ENCODE data around the gene SLC25A3. TPM values are rescaled to one million over a fixed set of nuclear protein-coding genes. Genes with fewer than 3 reads are reported as not detected.
A peak's percentile ranks its signal among the peaks of the same experiment; 100 is the strongest.

The SLC25A3 gene
- total and polyA plus RNA-seq, 2 of the 13 experiments (the other 11 are each of a cell fraction or from before 2014, with no cell fraction given), result 292 to 829 TPM

- in situ Hi-C loops (cut with HindIII; ENCODE audit: extremely low pct_ligation_motif_present, low pct_unique_long_range_greater_than_20kb) (no loop called here), intact Hi-C loops (cut with micrococcal nuclease; ENCODE audit: unreplicated experiment) (no loop called here)
- Histone ChIP-seq H3K4me2 (ENCODE audit: low read depth, low read length) (no peak overlapping the region), H3K27me3 (ENCODE audit: control insufficient read depth in 1 of 2, insufficient read depth in 2 of 2, low read length in 2 of 2) (no peaks in the 10 kb centered on the region), H3K4me3 (replicated peaks in 1 of 3; ENCODE audit: insufficient read depth in 1 of 3, low read depth in 2 of 3, low read length in 3 of 3) (no peak overlapping the region), H3K9ac (ENCODE audit: insufficient read depth, low read depth, low read length) (no peak overlapping the region), H3K36me3 (replicated peaks in 1 of 2; ENCODE audit: control insufficient read depth in 1 of 2, insufficient read depth in 2 of 2, low read length in 2 of 2) (no peaks in the 10 kb centered on the region), H3K27ac (ENCODE audit: extremely low read length, insufficient read depth, low read length) (no peak overlapping the region), H3K79me2 (ENCODE audit: insufficient read depth, low read length) (no peaks in the 10 kb centered on the region), H4K20me1 (ENCODE audit: insufficient read depth, low read length) (no peaks in the 10 kb centered on the region), H3K9me3 (ENCODE audit: low read length) (no peaks in the 10 kb centered on the region), H2AFZ (ENCODE audit: low read length) (no peak overlapping the region), H3K4me1 (ENCODE audit: insufficient read depth, low read length) (peaks cover 25% of the 10 kb centered on the region)
- ATAC-seq (peak; percentile 81), FAIRE-seq (no peak), DNase-seq (ENCODE audit: low spot score) (peak; percentile 35)
- POLR2A ChIA-PET, result interaction anchor here (2.1 kb wide), 1 partner anchor 21 kb away, joined by 6 read pairs; the partner anchor contains the start of gene SLC25A3
- no TSS peak for BruUV-seq (replicated peaks)
- 17% methylated on average over 2 of the region's 2 CpGs for WGBS (ENCODE audit: low lambda C conversion rate)
- CTCF ChIA-PET (ENCODE audit: low intra/inter-chr PET ratio, low total read pairs), result interaction anchor here (1.8 kb wide), 1 partner anchor 82 kb away, joined by 5 read pairs; no protein-coding TSS in a partner anchor
- TF ChIP-seq XRCC5 (optimal IDR thresholded peaks at IDR 0.05; ENCODE audit: low read length) (no peak), ZNF546 (CRISPR knock-in tag; conservative IDR thresholded peaks at IDR 0.05) (no peak), ZNF142 (CRISPR knock-in tag; IDR thresholded peaks at IDR 0.05) (no peak), THAP11 (CRISPR knock-in tag; IDR thresholded peaks at IDR 0.05) (no peak), ZFP41 (CRISPR knock-in tag; IDR thresholded peaks at IDR 0.05; ENCODE audit: borderline replicate concordance) (no peak), ZNF326 (CRISPR knock-in tag; IDR thresholded peaks at IDR 0.05; ENCODE audit: borderline replicate concordance) (no peak), ZNF343 (CRISPR knock-in tag; IDR thresholded peaks at IDR 0.05) (no peak), STAG1 (CRISPR knock-in tag; IDR thresholded peaks at IDR 0.05) (peak; percentile 15; the same call in 1 of the 2 replicates), TGIF2 (CRISPR knock-in tag; IDR thresholded peaks at IDR 0.05) (no peak), CBX5 (CRISPR knock-in tag; IDR thresholded peaks at IDR 0.05; ENCODE audit: borderline replicate concordance) (no peak), PREB (CRISPR knock-in tag; IDR thresholded peaks at IDR 0.05) (no peak), ZNF614 (CRISPR knock-in tag; IDR thresholded peaks at IDR 0.05; ENCODE audit: borderline replicate concordance) (no peak), MBD4 (IDR thresholded peaks at IDR 0.05; ENCODE audit: borderline replicate concordance, low read length) (no peak), BRCA1 (CRISPR knock-in tag; IDR thresholded peaks at IDR 0.05) (no peak), MAZ (IDR thresholded peaks at IDR 0.05; ENCODE audit: borderline replicate concordance, low read depth, low read length) (no peak), MAZ (CRISPR knock-in tag; IDR thresholded peaks at IDR 0.05; ENCODE audit: low read depth) (no peak)
- TF ChIP-seq, protein P1, sequence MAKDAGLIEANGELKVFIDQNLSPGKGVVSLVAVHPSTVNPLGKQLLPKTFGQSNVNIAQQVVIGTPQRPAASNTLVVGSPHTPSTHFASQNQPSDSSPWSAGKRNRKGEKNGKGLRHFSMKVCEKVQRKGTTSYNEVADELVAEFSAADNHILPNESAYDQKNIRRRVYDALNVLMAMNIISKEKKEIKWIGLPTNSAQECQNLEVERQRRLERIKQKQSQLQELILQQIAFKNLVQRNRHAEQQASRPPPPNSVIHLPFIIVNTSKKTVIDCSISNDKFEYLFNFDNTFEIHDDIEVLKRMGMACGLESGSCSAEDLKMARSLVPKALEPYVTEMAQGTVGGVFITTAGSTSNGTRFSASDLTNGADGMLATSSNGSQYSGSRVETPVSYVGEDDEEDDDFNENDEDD (CRISPR knock-in tag; IDR thresholded peaks at IDR 0.05; ENCODE audit: borderline replicate concordance), result no peak
- TF ChIP-seq, protein P2, sequence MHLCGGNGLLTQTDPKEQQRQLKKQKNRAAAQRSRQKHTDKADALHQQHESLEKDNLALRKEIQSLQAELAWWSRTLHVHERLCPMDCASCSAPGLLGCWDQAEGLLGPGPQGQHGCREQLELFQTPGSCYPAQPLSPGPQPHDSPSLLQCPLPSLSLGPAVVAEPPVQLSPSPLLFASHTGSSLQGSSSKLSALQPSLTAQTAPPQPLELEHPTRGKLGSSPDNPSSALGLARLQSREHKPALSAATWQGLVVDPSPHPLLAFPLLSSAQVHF (CRISPR knock-in tag; IDR thresholded peaks at IDR 0.05), result no peak
These were observed 21.5 kb upstream of the SLC25A3 start for GRCh38 chr12:98572010-98572409.

Data from HepG2 (cell line).